D721Med (cell line): ENCODE data around the gene MUSK.

Source experiments
- DNase-seq: peaks from one replicate; pipeline ENCODE4 v3.0.0; 2011; ENCODE audit warnings: low spot score; ENCODE audit not compliant: insufficient read length
- FAIRE-seq: peaks from 2 replicates; lab custom pipeline; 2011; peaks lifted over from hg19 to GRCh38; lab: Jason Lieb, UNC
- CTCF ChIP-seq: IDR thresholded peaks from 2 replicates; pipeline ENCODE4 v1.5.1; 2012; ENCODE audit warnings: mild to moderate bottlenecking, control low read depth; ENCODE audit not compliant: insufficient read depth; ENCODE audit errors: missing control alignments

MUSK gene

GRCh38 chr9:110729641-110730040, 61.0 kb downstream of the MUSK start:
- no peak for DNase-seq
- no peak for FAIRE-seq
- no peak for TF ChIP-seq CTCF

GRCh38 chr9:110731437-110732028, 62.9 kb downstream of the MUSK start:
- no peak for FAIRE-seq
- TF ChIP-seq CTCF: no peak

GRCh38 chr9:110738982-110739381, 70.4 kb downstream of the MUSK start:
- FAIRE-seq (no peak), DNase-seq (no peak)
- no peak for TF ChIP-seq CTCF

More at GRCh38 chr9:110731437-110732028, 62.9 kb downstream of the MUSK start:
- DNase-seq: no peak

- no peak for TF ChIP-seq CTCF
- no peak for FAIRE-seq
Observed at GRCh38 chr9:110742741-110743371, 74.3 kb downstream of the MUSK start.

GRCh38 chr9:110744715-110745384, 76.3 kb downstream of the MUSK start:
- FAIRE-seq (no peak), DNase-seq (no peak)
- TF ChIP-seq CTCF: no peak

More at GRCh38 chr9:110742741-110743371, 74.3 kb downstream of the MUSK start:
- DNase-seq: no peak

GRCh38 chr9:110745676-110746075, 77.1 kb downstream of the MUSK start:
- no peak for TF ChIP-seq CTCF

More at GRCh38 chr9:110745676-110746075, 77.1 kb downstream of the MUSK start:
- DNase-seq (no peak), FAIRE-seq (no peak)
